ENCODE measurements around the gene GPSM3.

Gene GPSM3

GRCh38 chr6:32173051-32173727 lies 19.3 kb downstream of the GPSM3 start:
- DNase-seq (ENCODE audit: low spot score): no peak

GRCh38 chr6:32171234-32171633 lies 21.2 kb downstream of the GPSM3 start:
- DNase-seq (ENCODE audit: low spot score): no peak

DNA sequence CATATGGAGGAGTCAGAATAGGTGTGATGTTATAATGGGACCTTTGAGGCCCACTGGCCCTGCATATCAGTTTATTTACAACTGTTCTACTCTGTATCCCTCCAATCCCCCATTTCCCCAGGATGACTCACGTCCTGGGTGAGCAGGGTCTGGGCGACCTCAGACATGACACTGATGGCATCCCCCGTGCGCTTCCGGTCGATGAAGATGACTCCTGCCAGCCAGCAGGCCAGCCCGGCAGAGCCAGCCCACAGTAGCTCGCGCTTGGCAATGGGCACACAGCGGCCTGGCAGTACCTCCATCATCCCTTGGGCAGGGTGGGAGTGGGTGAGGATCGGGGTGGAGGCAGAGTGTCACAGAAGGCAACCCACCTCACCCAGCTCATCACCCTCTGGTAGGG lies 22.1 kb downstream of the GPSM3 start:
- DNase-seq (ENCODE audit: low spot score): no peak

- no peak for DNase-seq (ENCODE audit: low spot score)
Measured at GRCh38 chr6:32168807-32169591, 23.4 kb downstream of the GPSM3 start.

GRCh38 chr6:32168350-32168749 lies 24.1 kb downstream of the GPSM3 start:
- no peak for DNase-seq (ENCODE audit: low spot score)

DNA sequence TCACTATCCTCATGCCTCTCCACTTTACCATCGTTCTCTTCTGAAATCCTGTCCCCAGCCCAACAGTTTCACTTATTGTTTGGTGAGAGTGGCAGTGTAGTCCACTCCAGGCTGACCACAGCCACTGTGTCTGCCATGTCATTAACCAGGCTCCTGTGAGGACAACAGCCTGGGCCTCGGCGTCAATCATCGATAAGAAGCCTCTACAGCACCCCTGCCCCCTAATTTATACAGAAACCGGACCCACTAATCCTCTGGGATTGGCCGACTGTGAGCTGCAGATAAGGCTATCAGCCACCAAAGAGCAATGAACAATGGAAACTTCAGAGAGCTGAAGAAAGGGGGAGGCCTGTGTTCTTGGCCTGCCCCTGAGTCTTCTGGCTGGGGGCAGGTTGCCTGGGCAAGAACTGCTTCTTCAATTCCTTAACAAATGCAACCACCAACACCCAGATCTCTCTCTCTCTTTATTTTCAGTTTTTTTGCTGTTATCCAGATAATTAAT lies 24.6 kb downstream of the GPSM3 start:
- DNase-seq (ENCODE audit: low spot score): no peak

GRCh38 chr6:32167154-32167760 lies 25.2 kb downstream of the GPSM3 start:
- no peak for DNase-seq (ENCODE audit: low spot score)

- DNase-seq (ENCODE audit: low spot score): no peak
Measured at GRCh38 chr6:32166411-32167061, 25.9 kb downstream of the GPSM3 start.

DNA sequence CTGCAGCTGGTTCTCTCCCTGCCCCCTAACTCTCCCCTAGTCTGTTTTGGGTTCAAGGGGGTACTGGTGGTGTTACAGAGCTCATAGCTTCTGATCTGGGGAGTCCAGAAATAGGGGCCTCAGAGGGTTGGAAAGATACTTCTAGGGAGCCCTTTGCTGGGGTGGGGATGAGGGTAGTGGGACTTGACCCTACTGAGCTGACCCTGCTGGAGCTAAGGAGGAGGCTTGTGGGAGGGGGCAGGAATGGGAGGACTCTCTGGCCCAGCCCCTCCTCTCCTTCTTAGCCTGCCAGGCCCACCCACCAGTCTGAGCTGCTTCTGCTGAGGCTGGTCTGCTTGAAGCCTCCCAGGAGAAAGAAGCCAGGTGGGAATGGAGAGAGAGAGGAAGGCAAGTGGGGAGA lies 28.1 kb downstream of the GPSM3 start, which contains the start of gene EGFL8:
Gene EGFL8 (plus strand): TSS at position 301 of the 400 bp plus-strand sequence. CDS start 1,571 bp downstream, outside the sequence.
- DNase-seq (ENCODE audit: low spot score): no peak

DNA sequence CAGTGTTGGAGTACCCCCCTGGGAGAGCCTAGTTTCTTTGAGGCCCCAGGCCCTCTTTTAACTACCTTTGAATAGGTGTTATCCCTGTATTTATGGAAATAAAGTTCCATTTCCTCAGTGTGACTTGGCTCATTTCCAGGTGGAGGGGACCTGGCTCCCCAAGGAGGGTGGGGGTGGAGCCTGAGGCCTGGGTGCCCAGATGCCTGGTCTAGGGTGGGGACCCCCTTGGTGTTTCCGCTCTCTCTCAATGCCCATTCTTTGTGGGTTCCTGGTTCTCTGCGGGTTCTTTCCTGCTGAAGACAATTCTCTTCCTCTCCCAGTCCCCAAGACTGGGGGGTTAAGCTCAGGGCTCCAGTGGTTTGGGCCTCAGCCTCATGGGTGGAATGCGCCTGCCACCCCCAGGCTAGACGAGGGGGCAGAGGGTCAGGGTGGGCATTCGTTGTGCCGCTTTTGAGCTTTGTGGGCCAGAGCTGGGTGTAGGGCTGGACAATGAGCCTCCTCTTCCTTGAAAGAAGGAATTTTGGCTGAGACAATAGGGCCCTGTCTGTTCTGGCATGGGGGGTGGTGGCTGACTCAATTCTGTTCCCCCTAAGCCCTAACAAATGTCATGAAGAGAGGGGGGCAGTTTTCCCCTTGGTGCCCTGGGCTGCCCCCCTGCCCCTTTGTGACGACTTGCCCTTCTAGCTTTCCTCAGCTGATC lies 28.7 kb downstream of the GPSM3 start:
- DNase-seq (ENCODE audit: low spot score): no peak

DNA sequence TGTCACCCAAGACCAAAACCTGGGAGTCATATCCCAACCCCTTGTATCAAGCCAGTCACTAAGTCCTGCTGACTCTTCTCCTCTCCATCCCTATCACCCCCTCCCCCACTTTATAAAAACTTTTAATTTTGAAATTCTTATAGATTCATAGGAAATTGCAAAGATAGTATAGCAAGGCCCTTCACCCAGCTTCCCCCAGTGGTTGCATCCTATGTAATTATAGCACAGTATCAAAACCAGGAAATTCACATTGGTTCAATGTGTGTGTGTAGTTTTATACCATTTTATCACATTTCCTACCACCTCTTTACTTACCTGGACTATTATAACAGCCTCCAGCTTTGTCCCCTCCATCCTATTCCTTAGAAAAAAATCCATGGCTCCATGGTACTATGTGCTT lies 34.4 kb downstream of the GPSM3 start:
- no peak for DNase-seq (ENCODE audit: low spot score)

DNA sequence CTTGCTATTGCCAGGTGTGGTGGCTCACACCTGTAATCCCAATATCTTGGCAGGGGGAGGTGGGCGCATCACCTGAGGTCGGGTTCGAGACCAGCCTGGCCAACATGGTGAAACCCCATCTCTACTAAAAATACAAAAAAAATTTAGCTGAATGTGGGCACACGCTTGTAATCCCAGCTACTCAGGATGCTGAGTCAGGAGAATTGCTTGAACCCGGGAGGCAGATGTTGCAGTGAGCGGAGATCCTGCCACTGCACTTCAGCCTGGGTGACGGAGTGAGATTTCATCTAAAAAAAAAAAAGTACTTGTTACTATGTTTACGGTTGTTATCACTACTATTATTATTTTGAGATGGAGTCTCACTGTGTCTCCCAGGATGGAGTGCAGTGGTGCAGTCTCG lies 35.6 kb downstream of the GPSM3 start:
- no peak for DNase-seq (ENCODE audit: low spot score)

DNA sequence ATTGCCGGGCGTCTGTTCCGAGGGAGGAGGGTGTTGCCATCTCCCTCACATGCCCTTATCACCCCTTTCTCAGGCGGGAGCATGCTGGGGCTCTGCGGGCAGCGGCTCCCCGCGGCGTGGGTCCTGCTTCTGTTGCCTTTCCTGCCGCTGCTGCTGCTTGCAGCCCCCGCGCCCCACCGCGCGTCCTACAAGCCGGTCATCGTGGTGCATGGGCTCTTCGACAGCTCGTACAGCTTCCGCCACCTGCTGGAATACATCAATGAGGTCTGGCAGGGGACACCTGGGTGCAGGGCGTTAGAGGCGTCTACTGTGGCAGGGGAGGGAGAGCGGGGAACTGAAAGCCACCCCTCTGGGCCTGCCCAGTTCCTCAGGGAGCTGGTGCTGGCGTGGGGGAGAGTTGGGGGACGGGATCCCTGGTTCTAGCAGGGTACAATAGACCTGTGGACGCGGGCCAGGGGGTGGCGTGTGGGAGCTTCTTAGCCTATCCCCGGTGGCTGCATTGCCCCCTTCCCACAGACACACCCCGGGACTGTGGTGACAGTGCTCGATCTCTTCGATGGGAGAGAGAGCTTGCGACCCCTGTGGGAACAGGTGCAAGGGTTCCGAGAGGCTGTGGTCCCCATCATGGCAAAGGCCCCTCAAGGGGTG lies 37.8 kb downstream of the GPSM3 start:
- peak; percentile 63 for DNase-seq (ENCODE audit: low spot score)

DNA sequence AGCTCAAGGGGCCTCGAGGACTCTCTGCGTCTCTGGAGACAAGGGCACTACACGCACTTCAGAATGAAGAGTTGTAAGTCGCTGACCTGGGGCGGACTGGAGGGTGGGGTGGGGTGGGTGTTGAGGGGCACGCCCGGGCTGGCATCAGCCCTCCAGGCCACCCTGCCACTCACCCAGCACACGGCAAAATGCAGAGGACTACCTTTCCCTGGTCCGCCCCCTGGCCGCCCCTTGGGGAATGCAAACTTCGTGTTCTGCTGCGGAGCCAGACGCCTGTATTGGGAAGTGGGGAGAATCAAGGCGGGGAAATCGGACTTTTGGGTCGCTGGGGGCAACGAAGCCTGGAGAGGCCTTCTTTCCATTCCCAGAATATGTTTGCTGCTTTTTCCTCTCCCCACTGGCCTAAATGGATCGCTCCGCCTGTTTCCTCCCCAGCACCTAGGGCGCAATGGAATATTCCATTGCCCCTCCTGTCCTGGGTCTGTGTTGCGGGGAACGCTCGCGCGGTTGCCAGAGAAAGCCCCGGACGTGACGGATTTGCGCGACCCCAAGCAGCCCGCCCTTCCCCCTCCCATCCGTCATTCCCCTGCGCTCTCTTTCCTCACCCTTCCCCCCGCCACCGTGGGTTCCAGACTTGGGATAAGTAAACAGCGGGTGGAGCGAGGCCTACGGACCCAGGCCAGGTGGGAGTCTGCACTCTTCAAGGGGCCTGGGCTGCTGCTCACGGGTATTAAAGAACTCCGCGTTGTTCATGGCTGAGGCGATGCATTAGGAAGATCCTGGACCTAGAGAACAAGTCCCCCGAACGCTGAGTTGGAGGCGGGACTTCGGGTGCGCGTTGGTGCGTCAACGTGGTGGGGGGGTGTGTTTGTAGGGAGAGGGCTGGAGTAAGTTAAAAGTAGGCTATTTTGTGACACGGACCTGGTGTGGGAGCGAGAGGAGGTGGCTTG lies 38.6 kb downstream of the GPSM3 start, which contains the start of gene PPT2:
Gene PPT2 (plus strand): TSS at position 578 of the 950 bp plus-strand sequence. CDS start 454 bp downstream, outside the sequence.
- DNase-seq (ENCODE audit: low spot score): peak; percentile 54

- no peak for DNase-seq (ENCODE audit: low spot score)
Measured at GRCh38 chr6:32152769-32153563, 39.5 kb downstream of the GPSM3 start.

DNA sequence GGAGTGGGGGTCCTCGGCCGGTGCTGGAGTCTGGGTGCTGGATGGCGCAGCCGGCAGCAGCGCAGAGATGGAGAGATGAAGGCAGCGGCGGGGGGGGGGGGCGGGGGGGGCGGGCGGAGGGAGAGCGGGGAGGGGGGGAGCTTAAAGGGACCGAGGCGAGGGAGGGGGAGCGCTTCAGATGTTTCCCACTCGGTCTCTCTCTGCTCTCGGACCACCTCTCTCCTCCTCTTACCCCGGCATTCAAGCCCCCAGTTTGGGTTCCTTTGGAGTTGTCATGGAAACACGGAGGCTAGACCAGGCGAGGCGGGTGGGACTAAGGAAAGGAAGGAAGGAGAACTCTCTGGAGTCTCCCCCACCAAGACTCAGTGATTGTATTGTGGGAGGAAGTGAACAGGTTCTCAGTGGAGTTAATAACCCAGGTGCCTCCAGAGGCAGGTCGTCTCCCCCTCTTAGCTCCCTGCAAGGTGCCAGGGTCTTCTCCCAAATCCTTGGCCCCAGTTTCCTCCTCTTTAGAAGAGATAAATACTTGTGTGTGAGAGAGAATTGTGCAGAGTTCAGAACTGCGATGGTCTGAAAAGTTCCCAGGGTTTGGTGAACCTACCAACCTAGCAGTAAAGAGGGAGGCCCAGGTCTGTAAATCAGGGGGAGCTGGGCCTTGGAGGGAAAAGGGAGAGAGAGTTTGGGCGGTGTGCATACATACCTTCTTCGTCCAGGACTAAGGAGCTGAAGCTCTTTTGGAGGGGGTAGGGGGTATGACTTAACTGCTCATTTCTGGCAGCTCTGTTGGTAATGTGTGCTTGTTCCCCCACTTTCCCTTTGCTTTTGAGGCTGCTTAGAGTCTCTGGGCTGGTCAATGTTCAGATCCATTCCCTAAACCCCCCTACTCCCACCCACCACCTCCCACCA lies 40.3 kb downstream of the GPSM3 start, which contains the start of gene PRRT1:
Gene PRRT1 (minus strand): TSS at position 77 of the 906 bp plus-strand sequence. CDS start 112 bp downstream, outside the sequence.
- DNase-seq (ENCODE audit: low spot score): no peak

DNA sequence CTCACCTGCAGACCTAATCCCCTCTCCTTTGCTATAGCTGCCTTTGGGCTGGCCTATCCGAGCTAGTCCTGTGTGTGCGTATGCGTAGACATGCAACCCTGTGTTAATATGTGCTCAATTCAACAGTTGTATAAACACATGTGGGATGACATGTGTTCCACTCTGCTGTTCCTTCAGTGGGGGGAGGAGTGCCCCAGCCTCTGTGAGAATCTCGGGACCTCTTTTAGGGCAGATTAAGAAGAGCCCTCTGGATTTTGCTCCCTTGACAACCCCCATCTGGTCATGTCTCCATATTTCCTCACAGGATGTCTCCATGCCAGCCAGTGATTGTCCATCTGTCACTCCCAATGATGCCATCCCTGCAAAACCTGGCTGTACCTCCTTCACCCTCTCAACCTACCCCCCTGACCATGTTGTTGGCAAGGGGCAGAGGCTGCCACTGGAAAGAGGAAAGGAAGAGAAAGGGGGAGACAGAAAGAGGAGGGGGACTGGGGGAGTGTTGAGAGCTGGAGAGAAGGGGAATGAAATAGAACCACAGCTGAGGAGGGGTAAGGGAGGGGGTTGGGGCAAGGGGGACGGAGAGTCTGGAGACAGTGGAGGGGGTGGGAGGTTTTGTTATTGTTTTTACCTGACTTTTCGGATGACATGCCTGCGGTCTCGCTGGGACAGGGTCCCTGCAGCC lies 41.1 kb downstream of the GPSM3 start:
- DNase-seq (ENCODE audit: low spot score): no peak
